Activated T-helper 1 cell treated with Interleukin-2 at 50 U/mL for 16 hours (primary cell): ENCODE results near the gene KCNK5.

Experiments used
- DNase-seq: peaks from one replicate; pipeline ENCODE4 v3.0.0-alpha.2; 2020; ENCODE audit warnings: low read depth

KCNK5 gene

GRCh38 chr6:39171489-39172376 lies 57.5 kb downstream of the KCNK5 start:
- DNase-seq, result no peak

GRCh38 chr6:39170860-39171259 lies 58.4 kb downstream of the KCNK5 start:
- DNase-seq, result no peak

GRCh38 chr6:39170389-39170788 lies 58.9 kb downstream of the KCNK5 start:
- no peak for DNase-seq

- no peak for DNase-seq
Observed at GRCh38 chr6:39169448-39170344, 59.6 kb downstream of the KCNK5 start.

- DNase-seq, result no peak
Observed at GRCh38 chr6:39167866-39168625, 61.2 kb downstream of the KCNK5 start.

GRCh38 chr6:39167321-39167720 lies 62.0 kb downstream of the KCNK5 start:
- DNase-seq, result no peak

GRCh38 chr6:39166912-39167290 lies 62.4 kb downstream of the KCNK5 start:
- DNase-seq, result no peak

GRCh38 chr6:39166189-39166911 lies 62.9 kb downstream of the KCNK5 start:
- DNase-seq, result peak; percentile 57

GRCh38 chr6:39157511-39157910 lies 71.8 kb downstream of the KCNK5 start:
- DNase-seq, result no peak

- DNase-seq, result no peak
Observed at GRCh38 chr6:39156801-39157200, 72.5 kb downstream of the KCNK5 start.

- no peak for DNase-seq
Observed at GRCh38 chr6:39154705-39155104, 74.6 kb downstream of the KCNK5 start.

GRCh38 chr6:39153766-39154397 lies 75.4 kb downstream of the KCNK5 start:
- no peak for DNase-seq

- DNase-seq, result no peak
Observed at GRCh38 chr6:39152262-39152661, 77.0 kb downstream of the KCNK5 start.

GRCh38 chr6:39151211-39151610 lies 78.1 kb downstream of the KCNK5 start:
- no peak for DNase-seq

- no peak for DNase-seq
Observed at GRCh38 chr6:39144481-39145173, 84.6 kb downstream of the KCNK5 start.

GRCh38 chr6:39143238-39143930 lies 85.9 kb downstream of the KCNK5 start:
- DNase-seq, result no peak

- no peak for DNase-seq
Observed at GRCh38 chr6:39140556-39141167, 88.6 kb downstream of the KCNK5 start.
